ENCODE data around the gene CSPG4.
"Not testable (repeated sequence)": the region's sequence is repeated elsewhere in the genome, so short reads cannot be mapped to it uniquely, and the experiment has no call there.

- not testable (repeated sequence) for TF ChIP-seq REST (IDR thresholded peaks at IDR 0.05; ENCODE audit: insufficient read depth in 1 of 2, low read depth in 2 of 2, low read length in 1 of 2); POLR2AphosphoS5 (IDR thresholded peaks at IDR 0.05; ENCODE audit: low read depth, low read length)
- TF ChIP-seq, protein P1, sequence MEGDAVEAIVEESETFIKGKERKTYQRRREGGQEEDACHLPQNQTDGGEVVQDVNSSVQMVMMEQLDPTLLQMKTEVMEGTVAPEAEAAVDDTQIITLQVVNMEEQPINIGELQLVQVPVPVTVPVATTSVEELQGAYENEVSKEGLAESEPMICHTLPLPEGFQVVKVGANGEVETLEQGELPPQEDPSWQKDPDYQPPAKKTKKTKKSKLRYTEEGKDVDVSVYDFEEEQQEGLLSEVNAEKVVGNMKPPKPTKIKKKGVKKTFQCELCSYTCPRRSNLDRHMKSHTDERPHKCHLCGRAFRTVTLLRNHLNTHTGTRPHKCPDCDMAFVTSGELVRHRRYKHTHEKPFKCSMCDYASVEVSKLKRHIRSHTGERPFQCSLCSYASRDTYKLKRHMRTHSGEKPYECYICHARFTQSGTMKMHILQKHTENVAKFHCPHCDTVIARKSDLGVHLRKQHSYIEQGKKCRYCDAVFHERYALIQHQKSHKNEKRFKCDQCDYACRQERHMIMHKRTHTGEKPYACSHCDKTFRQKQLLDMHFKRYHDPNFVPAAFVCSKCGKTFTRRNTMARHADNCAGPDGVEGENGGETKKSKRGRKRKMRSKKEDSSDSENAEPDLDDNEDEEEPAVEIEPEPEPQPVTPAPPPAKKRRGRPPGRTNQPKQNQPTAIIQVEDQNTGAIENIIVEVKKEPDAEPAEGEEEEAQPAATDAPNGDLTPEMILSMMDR (IDR thresholded peaks at IDR 0.05) = not testable (repeated sequence)
These were observed 3.8 kb upstream of the CSPG4 start for GRCh38 chr15:75716249-75716950.

Measured in Panc1 (cell line).